Measurements from ENCODE around the gene ALG5. TPM values are rescaled to one million over a fixed set of nuclear protein-coding genes. Genes with fewer than 3 reads are reported as not detected.

The ALG5 gene
- total RNA-seq, 3 donors from 2014 or later = 24.0 to 38.6 (median 30.1) TPM

- H3K4me1 ChIP-seq (ENCODE audit: low read depth) = no peaks in the 10 kb centered on the region
- ATAC-seq (no peak), DNase-seq (no peak)
- no peak for TF ChIP-seq CTCF (IDR thresholded peaks at IDR 0.05)
- H3K36me3 ChIP-seq (ENCODE audit: low read depth) = no peaks in the 10 kb centered on the region
- H3K4me3 ChIP-seq = no peak overlapping the region
- no peaks in the 10 kb centered on the region for H3K9me3 ChIP-seq
- intact Hi-C loops (cut with DNase I, micrococcal nuclease) = no loop called here
These were observed 54.1 kb downstream of the ALG5 start for GRCh38 chr13:36945078-36945477.

- Histone ChIP-seq H3K9me3 (no peaks in the 10 kb centered on the region), H3K4me3 (no peak overlapping the region), H3K4me1 (ENCODE audit: low read depth) (peaks cover 4% of the 10 kb centered on the region), H3K36me3 (ENCODE audit: low read depth) (no peaks in the 10 kb centered on the region)
- no peak for TF ChIP-seq CTCF (IDR thresholded peaks at IDR 0.05)
- ATAC-seq (no peak), DNase-seq (no peak)
- intact Hi-C loops (cut with DNase I, micrococcal nuclease) = no loop called here
These were observed 73.5 kb downstream of the ALG5 start for GRCh38 chr13:36925603-36926002.

- Histone ChIP-seq H3K4me3 (no peak overlapping the region), H3K36me3 (ENCODE audit: low read depth) (no peaks in the 10 kb centered on the region), H3K9me3 (no peaks in the 10 kb centered on the region), H3K4me1 (ENCODE audit: low read depth) (peaks cover 6% of the 10 kb centered on the region)
- no peak for ATAC-seq
- intact Hi-C loops (cut with DNase I, micrococcal nuclease) = no loop called here
- no peak for DNase-seq
- no peak for TF ChIP-seq CTCF (IDR thresholded peaks at IDR 0.05)
These were observed 75.1 kb downstream of the ALG5 start for GRCh38 chr13:36924001-36924400.

- DNase-seq (peak in 1 of 3 donors; percentile 12), ATAC-seq (peak; percentile 51)
- no peaks in the 10 kb centered on the region for H3K9me3 ChIP-seq
- no peak overlapping the region for H3K4me3 ChIP-seq
- no peaks in the 10 kb centered on the region for H3K36me3 ChIP-seq (ENCODE audit: low read depth)
- no peak for TF ChIP-seq CTCF (IDR thresholded peaks at IDR 0.05)
- peaks cover 6% of the 10 kb centered on the region for H3K4me1 ChIP-seq (ENCODE audit: low read depth)
- intact Hi-C loops (cut with DNase I, micrococcal nuclease) = no loop called here
These were observed 77.4 kb downstream of the ALG5 start for GRCh38 chr13:36921631-36922301.

GRCh38 chr13:36920616-36921185, 78.4 kb downstream of the ALG5 start:
- no peaks in the 10 kb centered on the region for H3K36me3 ChIP-seq (ENCODE audit: low read depth)
- no peak overlapping the region for H3K4me3 ChIP-seq
- DNase-seq = no peak
- no peaks in the 10 kb centered on the region for H3K9me3 ChIP-seq
- no peak for ATAC-seq
- peaks cover 6% of the 10 kb centered on the region for H3K4me1 ChIP-seq (ENCODE audit: low read depth)
- intact Hi-C loops (cut with DNase I, micrococcal nuclease) = no loop called here
- no peak for TF ChIP-seq CTCF (IDR thresholded peaks at IDR 0.05)

All from mucosa of descending colon (tissue), 3 donors.